GM19463 (cell line): ENCODE measurements around the gene ANGPT4.
A peak's percentile ranks its signal among the peaks of the same experiment; 100 is the strongest.
"Not testable (repeated sequence)": the region's sequence is repeated elsewhere in the genome, so short reads cannot be mapped to it uniquely, and the experiment has no call there.

Experiments used
- ATAC-seq: cut with Tn5 transposase; IDR thresholded peaks from one replicate; pipeline ENCODE4 v1.9.1; 2021; ENCODE audit warnings: mild to moderate bottlenecking, moderate library complexity; ENCODE audit not compliant: unreplicated experiment

The ANGPT4 gene

GRCh38 chr20:878511-879307 lies 37.4 kb downstream of the ANGPT4 start:
- ATAC-seq, result no peak

- no peak for ATAC-seq
These were observed 38.3 kb downstream of the ANGPT4 start for GRCh38 chr20:877814-878213.

- no peak for ATAC-seq
These were observed 41.0 kb downstream of the ANGPT4 start for GRCh38 chr20:875115-875514.

- ATAC-seq, result peak; percentile 53
These were observed 42.1 kb downstream of the ANGPT4 start for GRCh38 chr20:873875-874607.

- ATAC-seq, result no peak
These were observed 43.1 kb downstream of the ANGPT4 start for GRCh38 chr20:872855-873520.

- ATAC-seq, result no peak
These were observed 44.2 kb downstream of the ANGPT4 start for GRCh38 chr20:871948-872347.

- no peak for ATAC-seq
These were observed 44.7 kb downstream of the ANGPT4 start for GRCh38 chr20:871436-871835.

- ATAC-seq, result no peak
These were observed 45.4 kb downstream of the ANGPT4 start for GRCh38 chr20:870758-871157.

- no peak for ATAC-seq
These were observed 46.5 kb downstream of the ANGPT4 start for GRCh38 chr20:869606-870005.

GRCh38 chr20:868279-868678 lies 47.9 kb downstream of the ANGPT4 start:
- no peak for ATAC-seq

GRCh38 chr20:865440-865839 lies 50.7 kb downstream of the ANGPT4 start:
- no peak for ATAC-seq

GRCh38 chr20:860891-861290 lies 55.2 kb downstream of the ANGPT4 start:
- ATAC-seq, result no peak

GRCh38 chr20:859751-860231 lies 56.3 kb downstream of the ANGPT4 start:
- no peak for ATAC-seq

GRCh38 chr20:858011-858410 lies 58.1 kb downstream of the ANGPT4 start:
- ATAC-seq, result no peak

GRCh38 chr20:856361-856775 lies 59.8 kb downstream of the ANGPT4 start:
- no peak for ATAC-seq

GRCh38 chr20:855466-856360 lies 60.4 kb downstream of the ANGPT4 start:
- ATAC-seq, result no peak

- no peak for ATAC-seq
These were observed 61.5 kb downstream of the ANGPT4 start for GRCh38 chr20:854601-855000.

- no peak for ATAC-seq
These were observed 62.6 kb downstream of the ANGPT4 start for GRCh38 chr20:853406-853996.

- ATAC-seq, result not testable (repeated sequence)
These were observed 67.4 kb downstream of the ANGPT4 start for GRCh38 chr20:848731-849130.

GRCh38 chr20:848193-848592 lies 67.9 kb downstream of the ANGPT4 start:
- no peak for ATAC-seq
